ENCODE measurements around the gene MVB12B. TPM values are rescaled to one million over a fixed set of nuclear protein-coding genes. Genes with fewer than 3 reads are reported as not detected.
"Not testable (repeated sequence)": the region's sequence is repeated elsewhere in the genome, so short reads cannot be mapped to it uniquely, and the experiment has no call there.

MVB12B gene
- total RNA-seq, 2 donors from 2014 or later, result 9.8 to 15.8 TPM

DNA sequence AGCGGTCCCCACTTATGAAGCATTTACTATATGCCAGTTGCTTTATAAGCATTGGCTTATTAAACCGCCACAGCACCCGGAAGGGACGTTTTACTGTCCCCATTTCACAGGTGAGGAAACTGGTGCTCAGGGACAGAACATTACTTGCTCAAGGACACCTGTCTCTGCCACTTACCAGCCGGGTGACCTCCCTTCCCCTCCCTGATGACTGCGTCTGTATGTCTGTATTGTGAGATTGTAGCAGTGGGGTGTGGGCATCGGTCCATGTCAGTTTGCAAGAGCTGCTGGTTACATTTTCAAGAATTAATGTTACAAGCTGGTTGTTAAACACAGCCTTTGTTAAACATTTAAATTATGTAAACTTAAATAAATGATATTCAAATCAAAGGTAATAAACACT, 209.5 kb downstream of the MVB12B start:
- H3K36me3 ChIP-seq, result no peaks in the 10 kb centered on the region
- DNase-seq, result no peak
- TF ChIP-seq, protein P1, sequence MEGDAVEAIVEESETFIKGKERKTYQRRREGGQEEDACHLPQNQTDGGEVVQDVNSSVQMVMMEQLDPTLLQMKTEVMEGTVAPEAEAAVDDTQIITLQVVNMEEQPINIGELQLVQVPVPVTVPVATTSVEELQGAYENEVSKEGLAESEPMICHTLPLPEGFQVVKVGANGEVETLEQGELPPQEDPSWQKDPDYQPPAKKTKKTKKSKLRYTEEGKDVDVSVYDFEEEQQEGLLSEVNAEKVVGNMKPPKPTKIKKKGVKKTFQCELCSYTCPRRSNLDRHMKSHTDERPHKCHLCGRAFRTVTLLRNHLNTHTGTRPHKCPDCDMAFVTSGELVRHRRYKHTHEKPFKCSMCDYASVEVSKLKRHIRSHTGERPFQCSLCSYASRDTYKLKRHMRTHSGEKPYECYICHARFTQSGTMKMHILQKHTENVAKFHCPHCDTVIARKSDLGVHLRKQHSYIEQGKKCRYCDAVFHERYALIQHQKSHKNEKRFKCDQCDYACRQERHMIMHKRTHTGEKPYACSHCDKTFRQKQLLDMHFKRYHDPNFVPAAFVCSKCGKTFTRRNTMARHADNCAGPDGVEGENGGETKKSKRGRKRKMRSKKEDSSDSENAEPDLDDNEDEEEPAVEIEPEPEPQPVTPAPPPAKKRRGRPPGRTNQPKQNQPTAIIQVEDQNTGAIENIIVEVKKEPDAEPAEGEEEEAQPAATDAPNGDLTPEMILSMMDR (IDR thresholded peaks at IDR 0.05), result no peak
- no peak overlapping the region for H3K4me3 ChIP-seq
- no peaks in the 10 kb centered on the region for H3K9me3 ChIP-seq
- H3K27ac ChIP-seq, result no peak overlapping the region
- intact Hi-C loops (cut with DNase I), result no loop called here
- no peak overlapping the region for H3K9ac ChIP-seq (ENCODE audit: low read depth in 2 of 2, low read length in 2 of 2)
- no peaks in the 10 kb centered on the region for H3K4me1 ChIP-seq
- H3K27me3 ChIP-seq, result peaks cover 8% of the 10 kb centered on the region

DNA sequence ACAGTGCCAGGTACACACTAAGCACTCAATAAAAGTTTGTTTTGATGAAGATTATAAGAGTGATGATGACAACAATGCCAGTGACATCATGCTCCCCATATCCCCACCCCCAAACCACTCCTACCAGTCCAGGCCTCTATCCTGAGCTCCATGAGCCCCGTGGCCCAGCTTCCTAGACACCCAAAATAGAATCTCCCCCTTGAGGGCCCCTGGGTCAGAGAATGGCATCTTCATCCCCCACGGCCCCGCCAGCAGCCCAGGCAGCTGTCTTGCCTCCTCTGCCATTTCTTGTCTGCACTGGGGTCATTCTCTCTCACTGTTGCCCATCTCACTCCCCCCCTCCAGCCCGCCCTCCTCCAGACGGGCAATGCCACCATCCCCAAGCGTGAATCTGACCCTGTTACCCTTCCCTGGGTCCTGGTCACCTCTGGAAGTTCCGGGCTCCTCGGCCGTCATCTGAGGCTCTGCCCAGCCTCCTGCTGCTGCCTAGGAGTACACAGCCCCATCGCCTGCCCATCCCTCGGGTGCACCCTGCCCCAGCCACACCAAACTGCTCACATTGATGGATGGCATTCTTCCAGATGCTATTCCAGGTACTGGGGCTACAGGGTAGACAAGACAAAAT, 210.3 kb downstream of the MVB12B start:
- Histone ChIP-seq H3K4me3 (no peak overlapping the region), H3K9ac (ENCODE audit: low read depth in 2 of 2, low read length in 2 of 2) (no peak overlapping the region), H3K27ac (no peak overlapping the region), H3K4me1 (no peaks in the 10 kb centered on the region), H3K36me3 (no peaks in the 10 kb centered on the region), H3K27me3 (peaks cover 8% of the 10 kb centered on the region), H3K9me3 (no peaks in the 10 kb centered on the region)
- TF ChIP-seq, protein P1 (IDR thresholded peaks at IDR 0.05), result no peak
- intact Hi-C loops (cut with DNase I), result no loop called here
- DNase-seq, result no peak

DNA sequence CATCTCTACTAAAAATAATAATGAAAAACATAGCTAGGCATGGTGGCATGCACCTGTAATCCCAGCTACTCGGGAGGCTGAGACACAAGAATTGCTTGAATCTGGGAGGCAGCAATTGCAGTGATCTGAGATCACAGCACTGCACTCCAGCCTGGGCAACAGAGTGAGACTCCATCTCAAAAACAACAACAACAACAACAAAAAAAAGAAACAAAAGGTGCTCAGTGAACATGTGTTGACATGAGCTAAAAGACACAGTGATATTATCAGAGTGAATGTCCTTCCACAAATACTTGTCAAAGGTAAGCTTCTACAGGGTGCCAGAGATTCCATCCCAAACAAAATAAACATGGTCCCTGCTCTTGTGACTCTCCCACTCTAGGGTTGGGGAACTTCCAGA, 211.9 kb downstream of the MVB12B start:
- TF ChIP-seq, protein P1 (IDR thresholded peaks at IDR 0.05), result no peak
- Histone ChIP-seq H3K4me3 (no peak overlapping the region), H3K27me3 (peaks cover 8% of the 10 kb centered on the region), H3K4me1 (no peaks in the 10 kb centered on the region), H3K27ac (no peak overlapping the region), H3K36me3 (no peaks in the 10 kb centered on the region), H3K9me3 (no peaks in the 10 kb centered on the region), H3K9ac (ENCODE audit: low read depth in 2 of 2, low read length in 2 of 2) (no peak overlapping the region)
- intact Hi-C loops (cut with DNase I), result no loop called here
- DNase-seq, result no peak

DNA sequence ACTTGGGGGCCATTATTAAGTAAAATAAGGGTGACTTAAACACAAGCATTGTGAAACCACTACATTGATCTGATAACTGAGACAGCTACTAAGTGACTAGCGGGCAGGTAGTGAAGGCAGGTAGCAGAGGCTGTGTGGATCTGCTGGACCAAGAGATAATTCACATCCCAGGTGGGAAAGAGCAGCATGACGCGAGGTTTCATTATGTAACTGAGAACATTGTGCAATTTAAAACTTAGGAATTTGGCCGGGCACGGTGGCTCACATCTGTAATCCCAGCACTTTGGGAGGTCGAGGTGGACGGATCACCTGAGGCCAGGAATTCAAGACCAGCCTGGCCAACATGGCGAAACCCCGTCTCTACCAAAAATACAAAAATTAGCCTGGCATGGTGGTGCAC, 213.8 kb downstream of the MVB12B start:
- H3K4me3 ChIP-seq; DNase-seq; H3K9me3 ChIP-seq; H3K27me3 ChIP-seq; H3K9ac ChIP-seq (ENCODE audit: low read depth in 2 of 2, low read length in 2 of 2); H3K36me3 ChIP-seq; H3K4me1 ChIP-seq; intact Hi-C loops (cut with DNase I); H3K27ac ChIP-seq: not testable (repeated sequence)

DNA sequence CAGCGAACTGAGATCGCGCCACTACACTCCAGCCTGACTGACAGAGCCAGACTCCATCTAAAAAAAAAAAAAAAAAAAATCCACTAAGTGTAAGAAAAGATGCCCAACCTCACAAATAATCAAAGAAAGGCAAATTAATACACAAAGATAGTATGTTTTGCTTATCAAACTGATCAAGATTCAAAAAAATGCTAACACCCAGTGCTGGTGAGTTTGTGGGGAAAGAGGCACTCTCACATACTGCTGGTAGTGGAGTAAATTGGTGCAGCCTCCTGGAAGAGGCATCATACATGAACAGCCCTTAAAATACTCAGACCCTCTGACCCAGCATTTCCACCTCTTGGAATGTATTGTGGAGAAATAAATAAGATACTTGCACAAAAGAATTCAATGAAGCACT, 216.9 kb downstream of the MVB12B start:
- Histone ChIP-seq H3K9ac (ENCODE audit: low read depth in 2 of 2, low read length in 2 of 2) (no peak overlapping the region), H3K27me3 (no peaks in the 10 kb centered on the region), H3K27ac (no peak overlapping the region), H3K4me1 (no peaks in the 10 kb centered on the region), H3K4me3 (no peak overlapping the region), H3K36me3 (no peaks in the 10 kb centered on the region), H3K9me3 (no peaks in the 10 kb centered on the region)
- intact Hi-C loops (cut with DNase I), result no loop called here
- TF ChIP-seq, protein P1 (IDR thresholded peaks at IDR 0.05), result no peak
- no peak for DNase-seq

DNA sequence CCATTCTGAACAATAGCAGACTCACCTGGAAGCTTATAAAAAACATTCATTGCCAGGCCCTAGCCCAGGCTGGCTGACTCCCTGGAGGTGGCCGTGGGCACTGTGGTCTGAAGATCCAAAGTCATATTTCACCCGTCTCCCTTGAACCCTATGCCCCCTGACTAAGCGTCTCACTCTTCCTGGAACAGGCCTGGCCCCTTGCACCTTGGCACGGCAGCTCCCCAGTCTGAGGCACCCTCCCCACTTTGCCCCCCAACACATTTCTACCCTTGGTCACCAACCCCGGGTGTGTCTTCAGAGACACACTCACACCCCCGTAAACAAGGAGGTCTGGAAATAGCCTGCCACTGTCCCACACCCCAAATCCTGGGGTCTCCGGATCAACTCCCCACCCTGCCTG, 218.5 kb downstream of the MVB12B start:
- no peak for DNase-seq
- no peak overlapping the region for H3K4me3 ChIP-seq

More for the DNA sequence above, 218.5 kb downstream of the MVB12B start:
- intact Hi-C loops (cut with DNase I), result no loop called here
- H3K9ac ChIP-seq (ENCODE audit: low read depth in 2 of 2, low read length in 2 of 2), result no peak overlapping the region
- no peak overlapping the region for H3K27ac ChIP-seq
- H3K4me1 ChIP-seq, result no peaks in the 10 kb centered on the region
- no peaks in the 10 kb centered on the region for H3K27me3 ChIP-seq
- TF ChIP-seq, protein P1 (IDR thresholded peaks at IDR 0.05), result no peak
- H3K36me3 ChIP-seq, result no peaks in the 10 kb centered on the region
- no peaks in the 10 kb centered on the region for H3K9me3 ChIP-seq
